K562 (cell line): ENCODE data around the gene CARS2. TPM values are rescaled to one million over a fixed set of nuclear protein-coding genes. Genes with fewer than 3 reads are reported as not detected.

Source experiments
- ATAC-seq: fragments of 200-7000 bp; cut with Tn5 transposase; 3 replicates; pipeline ENCODE4 v1.9.1; 2020; ENCODE audit warnings: moderate library complexity
- BruUV-seq: library from RNA; stranded (reverse); fragments of 400-500 nt; replicated peaks from 2 replicates; lab custom pipeline; 2021; lab: Mats Ljungman, UMichigan
- CTCF ChIA-PET: fragments of 300-600 bp; formaldehyde crosslinking; extraction: SDS; loops from one replicate; lab custom pipeline; 2021; ENCODE audit warnings: low intra/inter-chr PET ratio; lab: Yijun Ruan, JAX
- POLR2A ChIA-PET: fragments of 300-600, 350-650 bp; sonication (Branson Sonifier 250); formaldehyde crosslinking; extraction: SDS; loops from one replicate; lab custom pipeline; 2021; ENCODE audit warnings: antibody characterized with exemption, inconsistent platforms; lab: Yijun Ruan, JAX
- DNase-seq, 4 experiments: peaks; one replicate each; pipeline versions ENCODE4 v3.0.0 to v3.0.0-alpha.2; 2011 to 2018; ENCODE audit warnings: low spot score in 3 of 4, mixed read lengths in 3 of 4; ENCODE audit errors: extremely low read depth in 1 of 4
- FAIRE-seq: peaks from 2 replicates; lab custom pipeline; 2011; peaks lifted over from hg19 to GRCh38; lab: Jason Lieb, UNC
- H2AFZ ChIP-seq: 2 replicates; pipeline ENCODE4 v1.6.0; 2011; ENCODE audit warnings: low read depth, low read length, control low read depth, inconsistent platforms
- H3K27ac ChIP-seq: fragments of 200-600 bp; 3 replicates; pipeline ENCODE4 v1.8.0; 2011; ENCODE audit warnings: low read depth, mild to moderate bottlenecking, control low read depth, inconsistent platforms, low read length, moderate library complexity, mixed read lengths; ENCODE audit errors: extremely low read depth
- H3K27me3 ChIP-seq, 2 experiments: fragments of 300-600 bp in 1 of 2; 2 replicates in 1 of 2; 3 replicates in 1 of 2; pipeline versions ENCODE4 v1.6.0 to v1.8.0; 2011; ENCODE audit warnings: inconsistent platforms in 2 of 2, low read length in 2 of 2, mild to moderate bottlenecking in 1 of 2, mixed read lengths in 1 of 2, moderate library complexity in 1 of 2; ENCODE audit not compliant: control insufficient read depth in 2 of 2, insufficient read depth in 2 of 2
- H3K36me3 ChIP-seq: fragments of 300-600 bp; 3 replicates; pipeline ENCODE4 v1.8.0; 2011; ENCODE audit warnings: mild to moderate bottlenecking, low read length, inconsistent platforms; ENCODE audit not compliant: control insufficient read depth, insufficient read depth
- H3K4me1 ChIP-seq, 2 experiments: fragments of 200-600 bp in 1 of 2; replicated peaks in 1 of 2; 2 replicates in 1 of 2; 3 replicates in 1 of 2; pipeline versions ENCODE4 v1.5.1 to v1.8.0; 2011; ENCODE audit warnings: inconsistent platforms in 2 of 2, low read length in 2 of 2, mild to moderate bottlenecking in 1 of 2, mixed read lengths in 1 of 2, moderate library complexity in 1 of 2; ENCODE audit not compliant: control insufficient read depth in 2 of 2, insufficient read depth in 2 of 2
- H3K4me2 ChIP-seq: 2 replicates; pipeline ENCODE4 v1.6.1; 2011; ENCODE audit warnings: low read length, control low read depth, inconsistent platforms, mixed read lengths; ENCODE audit not compliant: insufficient read depth
- H3K4me3 ChIP-seq: fragments of 200-600 bp; sonication (generic), shearing (Covaris generic); 2 replicates; pipeline ENCODE4 v1.5.1; 2016; ENCODE audit warnings: control low read depth, inconsistent platforms
- H3K79me2 ChIP-seq: fragments of 200-600 bp; 3 replicates; pipeline ENCODE4 v1.8.0; 2011; ENCODE audit warnings: low read length, inconsistent platforms; ENCODE audit not compliant: control insufficient read depth, insufficient read depth
- H3K9ac ChIP-seq, 2 experiments: 2 replicates each; pipeline versions ENCODE4 v1.6.0 to v1.6.1; 2011; ENCODE audit warnings: low read depth in 2 of 2, low read length in 2 of 2, control low read depth in 1 of 2, inconsistent platforms in 1 of 2, mild to moderate bottlenecking in 1 of 2, mixed read lengths in 1 of 2; ENCODE audit not compliant: insufficient read depth in 1 of 2
- H3K9me1 ChIP-seq: one replicate; pipeline ENCODE4 v1.6.0; 2011; ENCODE audit warnings: inconsistent platforms, mild to moderate bottlenecking, low read length, moderate library complexity; ENCODE audit not compliant: control insufficient read depth, insufficient read depth
- H3K9me3 ChIP-seq: replicated peaks from 2 replicates; pipeline ENCODE4 v1.5.1; 2011; ENCODE audit warnings: low read depth, low read length, inconsistent platforms; ENCODE audit not compliant: control insufficient read depth, insufficient read depth
- H4K20me1 ChIP-seq: replicated peaks from 2 replicates; pipeline ENCODE4 v1.6.1; 2011; ENCODE audit warnings: low read length, inconsistent platforms, mixed read lengths; ENCODE audit not compliant: control insufficient read depth, insufficient read depth
- CAMTA2 ChIP-seq: fragments of 250-450 bp; sonication (Bioruptor Pico); conservative IDR thresholded peaks from 2 replicates; pipeline ENCODE4 v1.5.1; 2022
- CREB3L1 ChIP-seq: fragments of 450-650 bp; IDR thresholded peaks from 2 replicates; pipeline ENCODE4 v1.6.1; 2014; ENCODE audit warnings: low read depth, mild to moderate bottlenecking, moderate library complexity, borderline replicate concordance
- CXXC5 ChIP-seq: fragments of 250-450 bp; sonication (Bioruptor Pico); IDR thresholded peaks from 2 replicates; pipeline ENCODE4 v1.8.0; 2022; ENCODE audit warnings: inconsistent platforms, mild to moderate bottlenecking, moderate library complexity
- HDAC3 ChIP-seq: fragments of 450-650 bp; IDR thresholded peaks from 2 replicates; pipeline ENCODE4 v1.6.1; 2018; ENCODE audit warnings: borderline replicate concordance, mild to moderate bottlenecking, moderate library complexity; ENCODE audit not compliant: partially characterized antibody
- JUNB ChIP-seq: fragments of 450-650 bp; formaldehyde crosslinking; conservative IDR thresholded peaks from 2 replicates; pipeline ENCODE4 v1.4.0; 2020; ENCODE audit warnings: mild to moderate bottlenecking
- MCM7 ChIP-seq, 2 experiments: fragments of 450-650 bp; IDR thresholded peaks; 2 replicates each; pipeline ENCODE4 v1.6.1; 2016 to 2018
- MTA1 ChIP-seq: fragments of 450-650 bp; IDR thresholded peaks from 2 replicates; pipeline ENCODE4 v1.6.1; 2017; ENCODE audit warnings: borderline replicate concordance
- NBN ChIP-seq: fragments of 450-650 bp; IDR thresholded peaks from 2 replicates; pipeline ENCODE4 v1.6.1; 2016; ENCODE audit warnings: low read depth, mild to moderate bottlenecking
- PRPF4 ChIP-seq: fragments of 200-400 bp; formaldehyde crosslinking; IDR thresholded peaks from one replicate; pipeline ENCODE4 v1.6.1; 2017; ENCODE audit warnings: low read length, low read depth, mild to moderate bottlenecking; ENCODE audit not compliant: insufficient read depth, poor library complexity, severe bottlenecking
- RBM22 ChIP-seq: fragments of 200-400 bp; formaldehyde crosslinking; IDR thresholded peaks from 2 replicates; pipeline ENCODE4 v1.6.1; 2018; ENCODE audit warnings: low read length, low read depth; ENCODE audit not compliant: poor library complexity, severe bottlenecking
- STAT5B ChIP-seq: fragments of 250-450 bp; sonication (Bioruptor Pico); IDR thresholded peaks from 2 replicates; pipeline ENCODE4 v1.8.0; 2021; ENCODE audit warnings: mild to moderate bottlenecking, inconsistent platforms
- THRA ChIP-seq: fragments of 450-650 bp; IDR thresholded peaks from 2 replicates; pipeline ENCODE4 v1.6.1; 2017; ENCODE audit warnings: mild to moderate bottlenecking, moderate library complexity
- XRCC4 ChIP-seq: IDR thresholded peaks from one replicate; pipeline ENCODE4 v1.6.1; 2011; ENCODE audit not compliant: insufficient read depth, insufficient read length; ENCODE audit errors: extremely low read depth
- ZKSCAN3 ChIP-seq: fragments of 250-450 bp; sonication (Bioruptor Pico); IDR thresholded peaks from 2 replicates; pipeline ENCODE4 v1.4.0; 2020
- ZNF239 ChIP-seq: fragments of 250-450 bp; sonication (Bioruptor Pico); IDR thresholded peaks from 2 replicates; pipeline ENCODE4 v1.4.0; 2020; ENCODE audit warnings: mild to moderate bottlenecking
- WGBS: fragments of 100-300 bp; shearing (Covaris generic); methylation state at CpG from one replicate; pipeline ENCODE4 v1.1.6; 2016; ENCODE audit warnings: low coverage, mixed read lengths; ENCODE audit not compliant: insufficient coverage; ENCODE audit errors: missing lambda C conversion rate; 5-methylcytosine and 5-hydroxymethylcytosine counted together
- in situ Hi-C: fragments of 300-500 bp; cut with MboI; formaldehyde crosslinking; loops from 4 replicates; pipeline ENCODE4 v1.15.0; 2018; ENCODE audit warnings: inconsistent platforms, mixed read lengths
- intact Hi-C: fragments of 100-400 bp; cut with micrococcal nuclease; formaldehyde crosslinking; loops from 2 replicates; pipeline ENCODE4 v1.14.2; 2022
- polyA plus RNA-seq, 8 experiments: library from polyadenylated mRNA; depleted of rRNA in 4 of 8; stranded (reverse) in 5 of 8; unstranded in 3 of 8; fragments of >200 nt; fragmentation: Nextera tagmentation in 2 of 8; fragmentation: Illumina TruSeq in 1 of 8; extraction: Ambion mirVana in 2 of 8; extraction: Trizol in 1 of 8; gene quantifications; 2 replicates each; pipeline versions ENCODE4 v1.2.1 to v1.2.3, GENCODE V29; 2011 to 2014; ENCODE audit warnings: inconsistent platforms in 1 of 8, missing spikeins in 1 of 8
- total RNA-seq, 7 experiments: library from RNA; depleted of rRNA in 6 of 7; stranded (reverse); fragments of >200 nt in 6 of 7; fragmentation: Illumina TruSeq in 2 of 7; extraction: Trizol in 2 of 7; gene quantifications; 2 replicates each; pipeline versions ENCODE4 v1.2.1 to v1.2.3, GENCODE V29; 2011 to 2021; ENCODE audit warnings: low replicate concordance in 1 of 7

Gene CARS2
- total and polyA plus RNA-seq, 9 of the 15 experiments (the other 6 are each of a cell fraction or from before 2014, with no cell fraction given): 1.7 to 37.4 (median 30.5) TPM

GRCh38 chr13:110689041-110689440 lies 16.9 kb downstream of the CARS2 start:
- H3K4me3 ChIP-seq: no peak overlapping the region
- POLR2A ChIA-PET: interaction anchor here (1.1 kb wide), 1 partner anchor 13 kb away, joined by 3 read pairs; no protein-coding TSS in a partner anchor
- no peak for FAIRE-seq
- no peak overlapping the region for H2AFZ ChIP-seq
- no TSS peak for BruUV-seq
- H3K27ac ChIP-seq: no peak overlapping the region
- no peaks in the 10 kb centered on the region for H3K79me2 ChIP-seq
- intact Hi-C loops (no loop called here), in situ Hi-C loops (no loop called here)
- no peaks in the 10 kb centered on the region for H3K9me1 ChIP-seq
- CTCF ChIA-PET: no interaction called here
- H3K9me3 ChIP-seq: no peaks in the 10 kb centered on the region
- no peaks in the 10 kb centered on the region for H4K20me1 ChIP-seq
- H3K9ac ChIP-seq: no peak overlapping the region
- TF ChIP-seq ZNF239 (CRISPR knock-in tag) (no peak), RBM22 (no peak), MCM7 (IDR thresholded peaks at IDR 0.05) (no peak), CREB3L1 (no peak), MTA1 (no peak), STAT5B (no peak), JUNB (no peak), THRA (no peak), CAMTA2 (CRISPR knock-in tag) (no peak), CXXC5 (CRISPR knock-in tag) (no peak), PRPF4 (no peak), NBN (no peak), XRCC4 (no peak), HDAC3 (no peak), ZKSCAN3 (CRISPR knock-in tag) (no peak)
- no peaks in the 10 kb centered on the region for H3K4me1 ChIP-seq
- H3K36me3 ChIP-seq: peaks cover 36% of the 10 kb centered on the region; the same call in 1 of the 3 replicates
- DNase-seq: no peak
- H3K4me2 ChIP-seq: no peak overlapping the region
- no peak for ATAC-seq
- 91% methylated on average over 7 of the region's 9 CpGs for WGBS
- no peaks in the 10 kb centered on the region for H3K27me3 ChIP-seq
